NCI-H1436 (cell line): ENCODE data around the gene PSMB10.
"Not testable (repeated sequence)": the region's sequence is repeated elsewhere in the genome, so short reads cannot be mapped to it uniquely, and the experiment has no call there.

Source experiments
- DNase-seq: peaks from one replicate; lab custom pipeline; 2025; lab: John Stamatoyannopoulos, UW

PSMB10 gene

GRCh38 chr16:67936124-67936879, at the start of gene PSMB10:
TSS of gene PSMB10 (minus strand) at chr16:67936850. CDS start at chr16:67936749, 101 bp downstream.
- no peak for DNase-seq

GRCh38 chr16:67982011-67982696, 45.5 kb upstream of the PSMB10 start:
- no peak for DNase-seq

DNA sequence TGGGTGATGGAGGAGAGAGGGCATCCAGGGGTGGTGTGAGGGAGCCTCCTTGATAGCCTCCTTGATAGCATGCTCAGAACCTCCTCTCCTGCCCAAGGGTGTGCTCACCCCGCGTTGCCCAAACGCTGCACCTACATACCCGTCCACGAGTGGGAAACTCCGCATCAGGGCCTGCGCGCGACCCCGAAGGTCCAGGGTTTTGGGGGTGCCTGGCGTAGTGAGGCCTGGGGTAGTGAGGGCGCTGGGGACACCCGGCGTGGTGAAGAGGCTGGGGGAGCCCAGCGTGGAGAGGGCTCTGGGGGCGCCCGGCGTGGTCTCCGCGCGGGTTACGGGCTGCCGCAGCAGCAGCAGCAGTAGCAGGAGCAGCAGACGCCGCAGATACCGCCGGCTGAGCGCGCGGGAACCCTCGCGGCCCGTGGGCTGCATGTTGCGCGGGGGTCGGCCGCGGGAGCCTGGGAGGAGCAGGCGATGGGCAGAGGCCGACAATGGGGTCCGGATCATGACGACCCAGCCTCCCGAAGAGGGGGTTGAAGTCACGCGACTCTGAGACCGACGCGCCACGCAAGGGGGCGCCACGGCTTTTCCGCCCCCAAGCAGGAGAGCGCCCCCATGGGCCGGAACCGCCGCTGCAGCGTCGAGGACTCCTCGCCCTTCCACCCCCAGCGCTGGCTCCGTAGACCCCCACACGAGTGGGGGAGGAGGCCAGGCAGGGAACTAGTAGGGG, 43.5 kb upstream of the PSMB10 start, which contains the start of gene DPEP3:
Gene DPEP3, minus strand, starts transcription at position 545 of the 724 bp plus-strand sequence. Its CDS starts 119 bp downstream, at position 426.
- DNase-seq: no peak

DNA sequence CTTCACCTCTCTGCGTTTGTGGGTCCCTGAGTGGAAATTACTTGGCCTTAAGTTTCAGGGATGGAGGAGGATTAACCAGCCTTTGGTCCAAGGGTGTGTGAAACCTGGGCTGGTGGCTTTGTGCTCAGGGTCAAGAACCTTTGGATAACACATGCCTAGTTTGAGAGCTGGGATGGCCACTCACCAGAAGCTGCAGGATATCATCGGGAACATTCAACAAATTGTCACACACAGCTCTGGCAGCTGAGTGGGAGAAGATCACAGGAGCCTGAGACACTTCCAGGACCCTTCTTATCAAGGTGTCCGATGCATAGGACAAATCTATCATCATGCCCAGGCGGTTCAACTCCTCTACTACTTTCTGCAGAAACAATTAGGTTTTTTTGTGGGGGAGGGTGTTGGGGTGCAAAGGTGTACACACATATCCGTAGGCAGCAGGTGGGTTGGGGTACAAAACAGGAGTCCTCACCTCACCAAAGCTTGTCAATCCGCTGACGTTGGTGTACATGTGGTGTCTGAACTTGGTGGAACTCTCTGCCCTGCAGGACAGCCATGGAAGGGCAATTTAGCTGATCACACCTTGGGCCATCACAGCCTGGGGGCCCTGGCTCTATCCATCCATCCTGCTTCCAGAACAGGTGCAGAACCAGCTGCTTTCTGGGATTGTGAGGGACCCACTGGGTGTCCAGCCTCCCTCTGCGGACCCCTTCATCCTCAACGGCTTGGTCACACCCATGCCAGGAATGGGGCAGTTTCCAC, 41.0 kb upstream of the PSMB10 start:
- no peak for DNase-seq

DNA sequence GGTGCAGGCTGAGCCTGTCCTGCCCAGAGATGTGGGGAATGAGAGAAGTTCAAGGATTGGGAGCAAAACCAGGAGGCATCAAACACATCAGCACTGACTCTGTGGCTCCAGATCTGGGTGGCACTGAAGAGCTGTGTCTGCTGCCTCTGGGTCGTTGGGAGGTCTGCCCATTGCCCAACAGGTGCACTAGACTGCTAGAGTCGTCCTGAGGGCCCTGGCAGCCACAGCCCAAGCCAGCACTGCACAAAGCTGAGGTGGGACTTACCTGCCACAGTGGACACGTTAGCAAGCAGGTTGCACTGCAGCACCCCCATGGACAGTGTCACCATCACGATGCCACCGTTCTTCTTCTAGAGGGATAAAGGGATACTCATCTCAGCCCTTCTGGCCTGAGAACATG, 40.4 kb upstream of the PSMB10 start:
- no peak for DNase-seq

DNA sequence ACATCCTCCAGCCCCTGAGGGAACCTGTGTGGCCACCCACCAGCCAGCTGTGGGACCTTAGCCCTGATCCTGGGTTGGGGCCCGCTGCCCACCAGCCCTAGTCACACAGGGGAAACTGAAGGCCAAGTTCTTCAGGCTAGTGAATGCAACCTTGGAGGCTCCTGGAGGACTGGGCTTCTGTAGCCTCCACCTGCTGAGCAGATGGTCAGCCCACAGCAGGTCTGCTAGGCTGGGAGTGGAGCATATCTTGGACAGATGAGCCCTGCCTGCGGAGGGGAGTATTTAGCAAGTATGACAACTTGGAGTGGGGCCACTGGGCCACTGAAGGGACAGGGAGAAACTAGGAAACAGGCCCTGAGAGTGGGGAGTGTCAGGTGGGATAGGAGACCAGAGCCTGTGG, 39.6 kb upstream of the PSMB10 start:
- DNase-seq: no peak

- DNase-seq: no peak
Measured at GRCh38 chr16:67975321-67976105, 38.9 kb upstream of the PSMB10 start.

- not testable (repeated sequence) for DNase-seq
Measured at GRCh38 chr16:67972285-67972684, 35.6 kb upstream of the PSMB10 start.

DNA sequence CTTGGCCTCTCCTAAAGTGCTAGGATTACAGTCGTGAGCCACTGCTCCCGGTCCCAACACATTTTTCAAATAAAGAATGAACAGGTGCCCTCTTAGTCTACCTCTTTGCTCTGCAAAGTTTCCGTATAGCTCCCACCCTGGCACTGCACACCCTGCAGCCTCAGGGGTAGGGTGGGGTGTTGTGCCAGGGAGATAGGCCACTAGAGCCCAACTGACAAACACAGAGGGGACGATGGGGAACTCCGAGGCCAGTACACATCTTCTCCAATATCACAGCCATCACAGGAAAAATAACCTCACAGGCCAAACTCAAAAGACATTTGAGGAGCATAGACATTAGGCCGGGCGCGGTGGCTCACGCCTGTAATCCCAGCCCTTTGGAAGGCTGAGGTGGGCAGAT, 34.5 kb upstream of the PSMB10 start:
- no peak for DNase-seq

GRCh38 chr16:67969254-67970039, 32.8 kb upstream of the PSMB10 start:
- DNase-seq: no peak

DNA sequence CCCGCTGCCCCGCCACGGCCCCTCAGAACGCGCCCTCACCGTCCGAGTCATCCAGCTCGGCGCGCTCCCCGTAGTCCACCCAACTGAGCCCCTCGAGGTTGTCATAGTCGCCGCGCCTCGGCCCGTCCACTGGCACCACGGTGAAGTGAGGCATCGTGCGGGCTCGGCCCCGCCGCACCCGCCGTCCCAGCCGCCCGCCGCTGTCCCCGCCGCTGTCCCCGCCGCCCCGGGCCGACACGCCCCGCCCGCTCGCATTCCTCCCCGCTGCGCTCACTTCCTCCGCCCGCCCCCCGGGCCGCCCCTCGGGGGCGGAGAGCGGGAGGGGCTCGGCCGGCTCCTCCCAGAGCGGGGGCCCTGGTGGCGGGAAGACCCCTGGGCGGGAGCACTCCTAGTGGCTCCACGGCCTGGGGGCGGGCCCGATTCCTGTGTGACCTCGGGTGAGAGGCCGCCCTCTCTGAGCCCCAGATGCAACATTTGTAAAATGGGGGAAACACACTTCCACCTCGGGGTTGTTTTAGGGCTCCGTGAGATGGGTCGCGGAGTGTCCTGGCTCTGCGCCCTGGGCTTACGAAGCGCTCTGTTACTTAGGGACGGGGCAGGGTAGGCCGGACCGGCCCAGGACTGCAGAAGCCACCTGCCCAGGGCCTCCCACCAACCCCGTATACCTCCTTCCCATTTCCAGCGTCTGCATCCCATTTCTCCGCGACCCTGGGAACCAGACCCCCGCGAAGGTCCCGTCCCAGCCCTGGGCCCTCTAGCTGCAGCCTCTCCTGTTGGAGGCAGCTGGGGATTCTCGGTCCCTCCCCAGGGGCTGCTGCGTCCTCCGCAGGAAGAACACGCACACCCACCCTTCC, 32.0 kb upstream of the PSMB10 start, which contains the start of gene SLC12A4:
Gene SLC12A4, minus strand, starts transcription at position 238 of the 854 bp plus-strand sequence. Its CDS starts 84 bp downstream, at position 154.
- DNase-seq: peak; percentile 77

GRCh38 chr16:67967958-67968399, 31.3 kb upstream of the PSMB10 start:
- no peak for DNase-seq

DNA sequence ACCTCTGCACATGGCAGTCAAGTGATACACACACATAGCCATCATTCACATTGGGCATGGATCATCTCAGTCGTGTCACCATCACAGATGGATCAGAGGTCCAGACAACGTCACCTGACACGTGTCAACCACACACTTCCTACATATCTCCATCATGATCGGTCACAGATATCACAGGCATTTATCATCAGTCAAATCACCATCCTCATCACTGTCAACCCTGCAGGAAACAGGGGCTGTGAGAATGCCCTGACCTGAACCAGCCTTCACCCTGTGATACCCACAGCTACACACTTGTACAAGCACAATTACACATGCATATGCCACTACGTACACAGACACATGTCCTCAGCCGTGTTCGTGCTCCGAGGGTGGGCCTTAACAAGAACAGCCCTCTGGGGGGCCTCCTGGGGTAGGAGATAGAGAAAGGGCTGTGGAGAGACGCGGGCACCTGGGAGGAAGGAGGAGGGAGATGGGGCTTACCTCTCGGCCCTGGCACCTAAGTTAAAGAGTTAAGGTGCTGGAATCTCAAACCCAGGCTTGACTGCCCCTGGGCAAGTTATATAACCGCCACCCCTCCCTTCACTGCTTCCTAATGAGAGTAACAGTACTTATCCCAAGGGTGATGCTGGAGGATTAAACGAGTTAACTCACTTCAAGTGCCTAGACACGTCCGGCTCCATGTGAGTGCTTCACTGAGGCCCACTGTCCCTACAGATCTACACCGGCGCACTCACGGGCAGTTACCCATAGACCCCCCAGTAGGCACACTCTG, 30.7 kb upstream of the PSMB10 start:
- DNase-seq: no peak

- DNase-seq: no peak
Measured at GRCh38 chr16:67966549-67967182, 30.0 kb upstream of the PSMB10 start.

DNA sequence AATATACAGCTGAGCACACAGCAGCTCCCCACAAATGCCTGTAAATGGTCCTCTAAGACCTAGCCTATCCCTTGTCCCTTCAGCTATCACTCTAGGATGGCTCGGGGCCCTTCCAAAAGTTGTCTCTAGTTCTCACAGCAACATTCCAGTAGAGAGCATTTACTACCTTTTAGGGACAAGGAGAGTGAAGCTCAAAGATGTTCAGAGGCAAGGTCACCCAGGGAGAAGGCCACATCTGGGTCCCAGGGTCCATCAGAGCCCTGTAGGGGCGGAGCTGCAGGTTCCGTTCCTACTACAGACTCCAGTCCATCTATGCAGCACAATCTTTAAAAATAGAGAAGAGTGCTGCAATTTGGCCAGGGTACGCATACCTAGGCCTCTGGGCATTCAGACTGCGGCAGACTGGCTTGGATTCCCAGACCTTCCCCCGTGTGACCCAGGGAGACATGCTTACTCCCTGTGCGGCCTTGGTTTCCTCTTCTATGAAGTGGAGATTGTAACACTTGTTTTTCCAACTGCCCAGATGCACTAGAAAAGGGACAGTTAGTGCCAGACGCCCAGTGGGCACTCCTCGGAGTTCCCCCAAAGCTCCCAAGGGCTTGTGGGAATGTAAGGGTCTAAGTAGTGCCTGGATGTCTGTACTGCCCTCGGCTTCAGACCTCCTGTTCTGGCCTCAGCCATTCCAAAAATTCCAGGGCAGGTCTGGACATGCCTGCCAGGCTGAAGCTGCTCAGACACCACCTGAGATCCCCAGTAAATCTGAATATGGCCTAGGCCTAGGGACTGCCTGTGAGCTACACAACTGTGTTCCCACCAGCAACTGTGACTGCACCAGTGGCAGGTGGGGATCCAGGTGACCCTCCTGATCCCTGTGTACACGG, 29.3 kb upstream of the PSMB10 start:
- DNase-seq: no peak

DNA sequence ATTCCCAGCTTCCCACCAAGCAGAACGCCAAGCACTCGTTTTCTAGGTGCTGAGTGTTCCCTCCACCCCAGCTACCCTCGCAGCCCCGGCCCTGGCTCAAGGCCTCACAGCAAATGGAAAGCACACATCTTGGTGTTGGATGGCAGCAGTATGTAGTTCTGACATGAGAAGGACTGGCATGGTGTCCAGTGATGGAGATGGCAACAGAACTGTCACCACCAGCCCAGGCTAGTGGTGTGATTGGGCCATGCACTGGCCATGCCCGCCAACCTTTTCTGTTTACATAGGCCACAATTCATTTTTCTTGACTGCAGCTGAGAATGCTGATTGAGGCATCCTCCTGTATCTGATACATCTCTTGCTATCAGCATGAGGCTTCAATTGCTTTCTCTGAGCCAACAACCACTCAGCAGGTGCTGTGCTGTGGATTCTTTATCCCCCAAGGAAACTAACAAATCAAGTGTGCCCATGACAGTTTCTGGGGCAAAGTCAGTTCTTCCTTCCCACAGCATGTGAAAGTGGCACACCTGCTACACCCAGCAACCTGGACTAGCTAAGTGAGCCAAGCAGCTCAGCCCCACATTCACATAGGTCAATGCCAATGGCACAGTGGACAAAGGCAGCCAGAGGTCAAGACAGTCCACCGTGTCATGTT, 28.0 kb upstream of the PSMB10 start:
- no peak for DNase-seq
